Naive B cell (primary cell): ENCODE results near the gene ESYT2. TPM values are rescaled to one million over a fixed set of nuclear protein-coding genes. Genes with fewer than 3 reads are reported as not detected.
"Not testable (repeated sequence)": the region's sequence is repeated elsewhere in the genome, so short reads cannot be mapped to it uniquely, and the experiment has no call there.

Source experiments
- ATAC-seq, 2 donors: fragments of 150-1000 bp; cut with Tn5 transposase; 2 replicates each; pipeline ENCODE4 v1.10.0; 2021; ENCODE audit warnings: low read depth in 2 of 2, mild to moderate bottlenecking in 2 of 2, moderate library complexity in 2 of 2
- DNase-seq: peaks from one replicate; pipeline ENCODE4 v3.0.0; 2022
- H3K27ac Mint-ChIP-seq, 6 donors: one replicate each; pipeline ENCODE4 v1.8.0; 2020 to 2022; ENCODE audit warnings: mild to moderate bottlenecking in 6 of 6, mixed read lengths in 6 of 6, moderate library complexity in 5 of 6, inconsistent platforms in 2 of 6
- H3K27me3 Mint-ChIP-seq, 3 donors: one replicate each; pipeline ENCODE4 v1.8.0; 2021 to 2022; ENCODE audit warnings: mixed read lengths in 3 of 3, mild to moderate bottlenecking in 1 of 3
- H3K36me3 Mint-ChIP-seq, 2 donors: one replicate each; pipeline ENCODE4 v1.8.0; 2020 to 2022; ENCODE audit warnings: mixed read lengths in 2 of 2, inconsistent platforms in 1 of 2, mild to moderate bottlenecking in 1 of 2
- H3K4me1 Mint-ChIP-seq, 3 donors: one replicate each; pipeline ENCODE4 v1.8.0; 2020 to 2022; ENCODE audit warnings: mixed read lengths in 3 of 3, inconsistent platforms in 1 of 3, mild to moderate bottlenecking in 1 of 3, moderate library complexity in 1 of 3
- H3K4me3 Mint-ChIP-seq, 8 donors: one replicate each; pipeline ENCODE4 v1.8.0; 2020 to 2022; ENCODE audit warnings: mild to moderate bottlenecking in 8 of 8, mixed read lengths in 8 of 8, moderate library complexity in 8 of 8, inconsistent platforms in 2 of 8
- H3K9me3 Mint-ChIP-seq, 7 donors: one replicate each; pipeline ENCODE4 v1.8.0; 2020 to 2022; ENCODE audit warnings: mixed read lengths in 7 of 7, mild to moderate bottlenecking in 5 of 7, inconsistent platforms in 2 of 7, moderate library complexity in 1 of 7
- polyA plus RNA-seq, 6 donors: library from polyadenylated mRNA; unstranded; fragments of 300-500 nt; fragmentation: Illumina TruSeq; gene quantifications; one replicate each; pipeline ENCODE4 v1.2.3, GENCODE V29; 2021; ENCODE audit warnings: low read depth in 6 of 6

The ESYT2 gene
- polyA plus RNA-seq, 6 donors from 2014 or later = 15.4 to 23.0 (median 16.8) TPM

- not testable (repeated sequence) for H3K27me3 Mint-ChIP-seq, H3K36me3 Mint-ChIP-seq, H3K9me3 Mint-ChIP-seq
- peak; percentile 57 to 59 for ATAC-seq
- Mint-ChIP-seq H3K4me1 (peaks cover 21 to 42% (median 40%) of the 10 kb centered on the region in 3 donors), H3K4me3 (peak overlapping the region; percentile 77 to 96 (median 92)), H3K27ac (peak overlapping the region; percentile 45 to 98 (median 92))
- DNase-seq = peak; percentile 18
Observed at GRCh38 chr7:158862985-158863610, 33.8 kb upstream of the ESYT2 start.

DNA sequence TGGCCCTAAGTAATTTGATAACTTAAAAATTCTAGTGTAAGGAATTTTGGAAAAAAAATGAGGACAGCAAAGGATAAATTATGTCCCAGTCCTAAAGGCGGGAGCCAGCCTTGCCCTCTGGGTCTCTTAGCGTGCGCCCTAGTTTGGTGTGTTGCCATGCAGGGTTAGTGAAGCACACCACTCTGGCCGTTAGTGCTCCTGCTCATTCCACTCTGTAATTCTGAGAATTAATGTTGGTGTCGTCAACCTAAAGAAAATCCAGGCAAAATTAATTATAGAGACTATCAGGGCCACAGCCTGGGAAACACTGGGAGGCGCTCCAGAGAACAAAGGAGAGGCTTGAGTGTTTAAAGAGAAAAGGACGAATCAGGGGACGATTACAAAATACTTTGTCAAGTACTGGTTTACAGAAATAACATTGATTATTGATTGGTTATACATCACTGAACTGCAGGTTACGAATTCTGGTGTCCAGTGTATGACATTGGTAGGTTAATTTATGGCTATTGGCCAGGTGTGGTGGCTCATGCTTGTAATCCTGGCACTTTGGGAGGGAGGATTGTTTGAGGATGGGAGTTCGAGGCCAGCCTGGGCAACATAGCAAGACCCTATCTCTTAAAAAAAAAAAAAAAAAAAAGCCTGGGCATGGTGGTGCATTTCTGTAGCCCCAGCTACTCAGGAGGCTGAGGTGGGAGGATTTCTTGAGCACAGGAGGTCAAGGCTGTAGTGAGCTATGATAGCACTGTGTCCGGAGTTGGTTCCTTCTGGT is 32.8 kb upstream of the ESYT2 start:
- Mint-ChIP-seq H3K4me1 (peaks cover 24 to 44% (median 42%) of the 10 kb centered on the region in 3 donors), H3K4me3 (peak overlapping the region; percentile 3 to 94 (median 74)), H3K27ac (peak overlapping the region in 3 of 6 donors; percentile 47 to 56 (median 54)), H3K9me3 (no peaks in the 10 kb centered on the region), H3K36me3 (no peaks in the 10 kb centered on the region), H3K27me3 (no peaks in the 10 kb centered on the region)
- no peak for ATAC-seq
- no peak for DNase-seq

GRCh38 chr7:158861004-158861787 is 31.9 kb upstream of the ESYT2 start:
- ATAC-seq (no peak), DNase-seq (no peak)
- no peaks in the 10 kb centered on the region for H3K27me3 Mint-ChIP-seq
- no peaks in the 10 kb centered on the region for H3K9me3 Mint-ChIP-seq
- peaks cover 26 to 45% (median 41%) of the 10 kb centered on the region in 3 donors for H3K4me1 Mint-ChIP-seq
- peak overlapping the region in 1 of 8 donors; percentile 90 for H3K4me3 Mint-ChIP-seq
- H3K27ac Mint-ChIP-seq = peak overlapping the region in 5 of 6 donors; percentile 9 to 82 (median 47)
- H3K36me3 Mint-ChIP-seq = no peaks in the 10 kb centered on the region

DNA sequence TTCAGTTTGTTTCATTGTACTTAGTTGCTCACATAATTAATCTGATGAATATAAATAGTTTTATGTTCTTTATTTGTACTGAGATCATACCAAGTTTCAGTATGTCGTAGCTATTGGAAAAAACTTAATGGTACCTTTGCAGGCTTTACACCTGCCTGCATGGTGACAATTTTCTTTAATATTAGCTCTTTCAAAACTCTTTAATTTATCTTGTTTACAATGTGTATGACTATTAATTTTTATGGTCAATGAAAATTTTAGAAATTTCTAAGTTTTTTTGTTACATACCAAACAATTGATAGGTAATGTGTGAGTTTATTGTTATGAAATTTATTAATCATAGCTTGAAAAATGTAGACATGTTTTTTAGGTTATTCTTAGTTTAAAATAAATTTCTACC is 31.1 kb upstream of the ESYT2 start:
- Mint-ChIP-seq H3K36me3 (no peaks in the 10 kb centered on the region), H3K27me3 (no peaks in the 10 kb centered on the region), H3K27ac (no peak overlapping the region), H3K9me3 (no peaks in the 10 kb centered on the region), H3K4me3 (no peak overlapping the region), H3K4me1 (peaks cover 25 to 48% (median 41%) of the 10 kb centered on the region in 3 donors)
- ATAC-seq (no peak), DNase-seq (no peak)

DNA sequence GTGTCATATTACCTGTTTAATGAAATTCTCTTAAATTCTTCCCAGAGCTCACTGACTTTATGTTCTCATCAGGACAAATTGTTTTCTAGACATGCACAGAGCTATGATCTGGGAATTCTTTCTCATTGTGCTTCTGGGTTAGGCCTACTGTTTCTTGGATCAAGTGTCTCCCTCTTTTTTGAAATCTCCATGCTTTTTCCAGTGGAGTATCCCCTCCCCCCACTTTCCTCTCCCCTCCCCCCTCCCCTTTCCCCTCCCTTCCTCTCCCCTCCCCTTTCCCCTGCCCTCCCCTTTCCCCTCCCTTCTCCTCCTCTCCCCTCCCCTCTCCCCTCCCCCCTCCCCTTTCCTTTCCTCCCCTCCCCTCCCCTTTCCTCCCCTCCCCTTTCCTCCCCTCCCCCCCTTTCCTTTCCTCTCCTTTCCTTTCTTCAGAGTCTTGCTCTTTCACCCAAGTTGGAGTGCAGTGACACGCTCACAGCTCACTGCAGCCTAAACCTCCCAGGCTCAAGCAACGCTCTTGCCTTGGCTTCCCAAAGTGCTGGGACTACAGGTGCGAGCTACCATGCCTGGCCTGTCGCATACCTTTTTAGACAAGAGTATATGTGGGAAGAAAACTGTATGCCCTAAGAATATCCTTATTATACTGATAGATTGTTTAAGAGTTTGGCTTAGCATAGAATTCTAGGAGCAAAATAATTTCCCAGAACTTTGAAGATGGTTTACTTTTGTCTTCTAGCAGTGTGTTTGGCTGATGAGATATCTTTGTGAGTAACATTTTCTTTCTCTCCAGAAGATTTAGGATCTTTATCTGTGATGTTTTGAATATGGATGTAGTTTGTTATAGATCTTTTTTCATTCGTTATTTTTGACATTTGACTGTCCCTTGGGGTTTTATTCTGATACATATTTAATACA is 29.5 kb upstream of the ESYT2 start:
- H3K4me1 Mint-ChIP-seq = peaks cover 17 to 32% (median 26%) of the 10 kb centered on the region in 3 donors
- no peaks in the 10 kb centered on the region for H3K36me3 Mint-ChIP-seq
- DNase-seq (no peak), ATAC-seq (no peak)
- H3K27ac Mint-ChIP-seq = peak overlapping the region in 4 of 6 donors; percentile 22 to 88 (median 49)
- H3K9me3 Mint-ChIP-seq = no peaks in the 10 kb centered on the region
- H3K4me3 Mint-ChIP-seq = peak overlapping the region in 3 of 8 donors; percentile 29 to 76 (median 62)
- no peaks in the 10 kb centered on the region for H3K27me3 Mint-ChIP-seq

DNA sequence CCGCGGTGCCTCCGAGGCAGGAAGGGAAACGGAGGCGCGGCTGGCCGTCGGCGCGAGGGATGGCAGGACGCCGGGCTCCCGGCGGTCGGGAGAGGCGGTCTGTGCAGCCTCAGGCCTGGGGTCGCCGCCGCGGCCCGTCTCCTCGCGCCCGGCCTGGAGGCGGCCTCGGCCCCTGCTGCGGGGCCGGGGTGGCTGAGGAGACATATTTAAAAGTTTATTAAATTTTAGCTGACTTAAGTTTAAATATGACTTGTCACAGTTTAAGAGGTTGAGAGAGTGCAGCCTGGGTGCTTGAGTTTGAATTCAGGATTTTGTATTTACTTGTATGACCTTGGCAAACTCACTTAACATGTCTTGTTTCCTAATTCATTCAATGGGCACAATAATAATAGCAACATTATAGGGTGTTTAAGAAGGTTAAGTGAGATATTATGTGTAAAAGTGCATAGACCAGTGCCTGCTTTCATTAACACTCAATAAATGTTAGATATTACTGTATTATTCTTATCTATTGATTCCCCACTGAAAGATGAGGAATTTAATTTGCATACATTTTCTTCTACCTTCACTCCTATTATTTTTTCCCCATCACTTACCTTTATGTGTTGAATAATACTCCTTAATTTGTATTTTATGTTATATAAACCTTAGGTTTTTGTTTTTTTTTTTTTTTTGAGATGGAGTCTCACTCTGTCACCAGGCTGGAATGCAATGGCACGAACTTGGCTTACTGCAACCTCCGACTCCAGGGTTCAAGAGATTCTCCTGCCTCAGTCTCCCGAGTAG is 27.8 kb upstream of the ESYT2 start:
- no peak for DNase-seq
- no peak for ATAC-seq

GRCh38 chr7:158854681-158855081 is 25.4 kb upstream of the ESYT2 start:
- DNase-seq (no peak), ATAC-seq (no peak)
- Mint-ChIP-seq H3K4me3 (peak overlapping the region; percentile 27 to 99 (median 78)), H3K4me1 (peaks cover 12 to 18% (median 17%) of the 10 kb centered on the region in 3 donors), H3K36me3 (no peaks in the 10 kb centered on the region), H3K9me3 (no peaks in the 10 kb centered on the region), H3K27ac (peak overlapping the region in 2 of 6 donors; percentile 21 to 42), H3K27me3 (no peaks in the 10 kb centered on the region)

More for the DNA sequence above, 27.8 kb upstream of the ESYT2 start:
- peak overlapping the region; percentile 70 to 99 (median 98) for H3K4me3 Mint-ChIP-seq
- H3K27ac Mint-ChIP-seq = peak overlapping the region in 5 of 6 donors; percentile 21 to 92 (median 38)
- H3K36me3 Mint-ChIP-seq = no peaks in the 10 kb centered on the region
- peaks cover 12 to 20% (median 17%) of the 10 kb centered on the region in 3 donors for H3K4me1 Mint-ChIP-seq
- H3K9me3 Mint-ChIP-seq = no peaks in the 10 kb centered on the region
- H3K27me3 Mint-ChIP-seq = no peaks in the 10 kb centered on the region

DNA sequence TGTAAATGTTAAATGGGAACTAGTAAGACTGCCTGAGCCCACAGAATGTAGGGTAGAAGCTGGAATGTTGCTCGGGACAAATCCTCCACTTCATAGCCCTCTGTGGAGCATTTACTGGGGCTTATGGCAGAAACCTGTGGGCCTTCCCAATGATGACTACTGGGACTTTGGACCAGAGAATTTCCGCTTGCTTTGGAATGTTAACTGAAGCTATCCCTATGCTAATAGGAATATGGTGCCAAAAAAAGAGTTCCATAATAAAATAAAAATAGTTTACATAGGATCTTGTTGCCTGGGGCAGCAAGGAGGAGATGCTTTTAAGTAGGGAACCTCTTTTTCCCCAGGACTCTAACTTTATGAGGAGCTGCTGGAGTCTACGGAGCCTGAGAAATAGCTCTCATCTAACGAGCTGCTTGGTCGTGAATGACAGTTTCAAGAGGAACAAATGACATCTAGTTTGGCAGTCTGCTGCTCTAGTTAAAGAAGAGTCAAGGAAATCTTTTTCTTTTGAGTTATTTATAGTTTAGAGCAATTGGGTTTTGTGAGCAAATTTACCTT is 21.3 kb upstream of the ESYT2 start:
- Mint-ChIP-seq H3K4me3 (no peak overlapping the region), H3K36me3 (no peaks in the 10 kb centered on the region), H3K4me1 (no peaks in the 10 kb centered on the region), H3K27me3 (no peaks in the 10 kb centered on the region), H3K9me3 (peaks cover 0 to 2% (median 0%) of the 10 kb centered on the region in 7 donors), H3K27ac (no peak overlapping the region)
- ATAC-seq (no peak), DNase-seq (no peak)

GRCh38 chr7:158849768-158850544 is 20.6 kb upstream of the ESYT2 start:
- Mint-ChIP-seq H3K4me3 (no peak overlapping the region), H3K27me3 (peaks cover 0 to under 1% (median 0%) of the 10 kb centered on the region in 3 donors), H3K4me1 (no peaks in the 10 kb centered on the region), H3K27ac (no peak overlapping the region), H3K36me3 (no peaks in the 10 kb centered on the region), H3K9me3 (peaks cover 0 to 2% (median 0%) of the 10 kb centered on the region in 7 donors)
- no peak for DNase-seq
- ATAC-seq = no peak

DNA sequence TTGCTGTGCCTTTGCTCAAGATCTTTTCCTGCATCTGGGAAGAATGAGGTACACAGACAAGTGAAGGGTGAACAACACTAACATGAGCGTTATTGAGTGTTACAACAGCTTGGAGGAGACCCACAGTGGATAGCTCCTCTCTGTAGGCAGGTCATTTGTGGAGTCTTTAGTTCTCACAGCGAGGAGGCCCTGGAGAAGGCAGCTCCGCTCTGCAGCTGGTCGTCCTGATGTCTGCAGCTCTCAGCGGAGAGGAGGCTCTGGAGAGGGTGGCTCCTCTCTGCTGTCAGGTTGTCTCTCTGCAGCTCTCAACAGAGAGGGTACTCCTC is 20.1 kb upstream of the ESYT2 start:
- no peaks in the 10 kb centered on the region for H3K4me1 Mint-ChIP-seq
- H3K27me3 Mint-ChIP-seq = peaks cover 0 to 5% (median 0%) of the 10 kb centered on the region in 3 donors
- H3K27ac Mint-ChIP-seq = no peak overlapping the region
- no peak for ATAC-seq
- no peak for DNase-seq
- no peaks in the 10 kb centered on the region for H3K36me3 Mint-ChIP-seq
- no peak overlapping the region for H3K4me3 Mint-ChIP-seq
- peaks cover 0 to 2% (median 0%) of the 10 kb centered on the region in 7 donors for H3K9me3 Mint-ChIP-seq

GRCh38 chr7:158847451-158847866 is 18.1 kb upstream of the ESYT2 start:
- DNase-seq (no peak), ATAC-seq (no peak)
- H3K9me3 Mint-ChIP-seq = peaks cover 0 to 3% (median 0%) of the 10 kb centered on the region in 7 donors
- no peak overlapping the region for H3K27ac Mint-ChIP-seq
- no peaks in the 10 kb centered on the region for H3K4me1 Mint-ChIP-seq
- H3K27me3 Mint-ChIP-seq = peaks cover 0 to 14% (median 10%) of the 10 kb centered on the region in 3 donors
- H3K4me3 Mint-ChIP-seq = no peak overlapping the region
- H3K36me3 Mint-ChIP-seq = no peaks in the 10 kb centered on the region
